SHP77 (cell line): ENCODE results near the gene OTOGL.
"Not testable (repeated sequence)": the region's sequence is repeated elsewhere in the genome, so short reads cannot be mapped to it uniquely, and the experiment has no call there.

Source experiments
- DNase-seq, 2 experiments: peaks; one replicate each; lab custom pipeline; 2025; lab: John Stamatoyannopoulos, UW

Gene OTOGL

GRCh38 chr12:80183939-80184338 lies 84.6 kb downstream of the OTOGL start:
- no peak for DNase-seq

DNA sequence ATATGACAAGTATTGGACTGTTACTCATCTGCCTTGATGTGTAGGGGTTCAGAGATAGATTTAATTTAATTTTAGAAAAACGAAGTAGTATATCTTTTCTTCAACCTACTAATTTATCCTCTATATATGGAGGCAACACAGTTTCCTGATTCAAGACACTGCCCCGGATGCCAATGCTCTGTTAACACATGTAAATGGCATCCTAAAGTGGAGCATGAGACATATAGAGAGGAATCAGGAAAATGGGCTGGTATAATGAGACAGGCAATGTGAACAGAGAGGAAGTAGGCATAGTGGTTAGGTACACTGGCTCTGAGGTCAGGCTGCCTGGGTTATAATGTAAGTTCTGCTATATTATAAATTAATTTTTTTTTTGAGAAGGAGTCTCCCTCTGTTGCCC lies 85.6 kb downstream of the OTOGL start:
- DNase-seq: no peak

GRCh38 chr12:80186727-80187217 lies 87.4 kb downstream of the OTOGL start:
- peak; percentile 83 to 89 for DNase-seq

DNA sequence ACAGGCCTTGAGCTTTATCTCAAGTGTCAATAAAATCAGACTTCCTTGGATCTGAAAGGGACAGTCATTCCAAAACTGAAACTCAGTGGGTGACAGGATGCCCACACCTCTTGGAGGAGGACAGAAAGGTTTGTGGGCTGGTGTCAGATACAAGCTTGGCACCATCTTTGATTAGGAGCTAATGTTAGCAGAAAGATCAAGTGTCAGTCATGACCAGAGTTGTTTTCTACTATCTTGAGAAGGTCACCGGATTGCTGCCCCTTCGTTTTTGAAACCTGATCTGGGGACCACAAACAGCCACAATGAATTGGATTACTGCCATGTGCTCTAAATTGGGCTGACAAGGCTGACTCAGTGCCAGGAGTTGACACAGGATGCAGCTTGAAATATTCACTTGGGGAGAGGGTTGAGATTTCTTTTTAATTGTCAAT lies 88.3 kb downstream of the OTOGL start:
- peak; percentile 63 to 76 for DNase-seq

- DNase-seq: no peak
Measured at GRCh38 chr12:80188576-80188975, 89.2 kb downstream of the OTOGL start.

DNA sequence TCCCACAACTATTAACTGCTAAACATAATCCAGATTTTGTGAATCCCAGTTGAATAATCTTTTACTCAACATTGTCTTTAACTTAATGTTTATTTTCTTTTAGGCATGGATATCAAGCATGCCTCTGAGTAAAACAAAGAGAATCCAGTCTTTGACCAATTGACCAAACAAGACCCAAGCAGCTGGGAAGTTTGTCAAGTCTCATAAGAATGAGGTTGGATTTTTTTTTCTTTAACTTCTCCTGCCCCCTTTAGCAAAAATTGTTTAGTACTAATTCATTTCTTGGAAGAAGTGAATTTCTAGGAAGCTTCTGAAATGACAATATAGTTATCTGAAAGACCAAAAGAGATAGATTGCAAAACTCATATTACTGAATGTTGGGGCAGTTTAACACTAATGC lies 89.9 kb downstream of the OTOGL start:
- no peak for DNase-seq

GRCh38 chr12:80190001-80190400 lies 90.7 kb downstream of the OTOGL start:
- DNase-seq: no peak

DNA sequence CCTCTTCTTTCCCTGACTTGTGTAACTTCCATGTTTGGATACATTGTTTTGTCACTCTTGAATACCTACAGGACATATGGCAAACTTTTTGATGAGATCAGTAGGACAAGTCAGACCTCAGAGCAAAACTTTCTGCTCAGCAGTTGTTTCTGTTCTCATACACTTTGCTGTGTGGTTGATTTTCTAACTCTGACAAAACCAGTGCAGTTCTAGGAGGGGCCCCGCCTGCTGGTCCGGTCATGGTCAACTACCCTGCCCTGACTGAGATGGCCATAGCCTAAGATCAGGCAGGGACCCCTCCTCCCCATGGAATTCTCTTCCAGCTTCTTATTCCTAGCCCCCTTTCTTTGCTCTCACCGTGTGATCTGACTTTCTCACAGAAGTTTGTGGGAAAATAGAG lies 92.8 kb downstream of the OTOGL start:
- DNase-seq: no peak

DNA sequence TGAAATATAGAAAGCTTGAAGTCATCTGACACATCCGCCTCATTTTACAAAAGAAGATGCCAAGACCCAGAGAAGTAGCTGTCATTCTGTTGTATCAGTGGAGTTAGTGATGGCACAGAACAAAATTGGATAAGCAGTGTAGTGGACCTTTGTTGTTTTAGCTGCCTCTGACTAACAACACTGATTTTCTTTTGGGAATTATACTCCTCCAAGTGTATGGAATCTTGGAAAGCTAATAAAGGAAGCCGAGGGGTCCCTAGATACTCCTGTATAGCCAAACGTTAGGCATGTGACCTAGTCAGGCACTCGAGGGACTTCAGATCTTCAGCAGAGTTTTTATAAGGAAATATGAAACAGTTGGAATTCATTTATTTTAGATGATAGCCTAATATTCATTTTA lies 94.5 kb downstream of the OTOGL start:
- no peak for DNase-seq

- DNase-seq: peak in 1 of 2 experiments; percentile 50
Measured at GRCh38 chr12:80195074-80195726, 95.9 kb downstream of the OTOGL start.

DNA sequence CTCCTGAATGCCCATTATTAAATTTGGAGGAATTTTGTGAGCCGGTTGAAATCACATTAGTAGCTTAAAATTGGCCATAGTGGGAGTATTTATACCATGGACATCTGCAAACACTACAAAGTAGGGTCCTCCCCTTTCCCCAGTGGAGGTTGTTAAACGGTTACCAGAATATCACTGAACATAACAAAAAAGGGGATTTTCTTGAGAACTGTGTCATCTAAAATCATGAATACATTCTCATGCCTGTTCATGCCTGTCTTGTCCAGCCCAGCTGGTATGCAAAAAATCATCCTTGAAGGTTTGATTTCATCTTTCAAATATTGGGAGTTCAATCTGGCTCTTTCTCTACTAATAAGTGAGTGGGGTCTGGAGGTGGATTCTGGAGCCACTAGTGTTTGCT lies 96.4 kb downstream of the OTOGL start:
- no peak for DNase-seq

DNA sequence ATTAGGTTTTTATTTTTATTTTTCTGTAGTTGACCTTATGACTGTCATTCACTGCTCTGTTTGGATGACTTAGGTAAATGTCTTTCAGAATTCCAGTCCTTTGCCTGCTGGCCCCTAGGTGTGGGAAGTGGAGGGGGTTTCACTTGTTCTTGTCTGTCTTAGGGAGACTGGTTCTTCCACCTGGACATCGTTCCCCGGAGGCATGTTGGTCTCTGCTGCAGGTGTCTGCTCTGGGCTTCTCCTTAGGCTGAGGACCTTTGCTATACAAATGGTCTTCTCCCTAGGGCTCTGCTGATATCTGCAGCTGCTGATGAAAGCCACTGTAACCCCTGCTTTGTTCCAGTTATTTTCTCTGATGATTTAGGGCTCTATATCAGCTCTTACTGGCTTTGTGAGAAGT lies 97.1 kb downstream of the OTOGL start:
- no peak for DNase-seq

DNA sequence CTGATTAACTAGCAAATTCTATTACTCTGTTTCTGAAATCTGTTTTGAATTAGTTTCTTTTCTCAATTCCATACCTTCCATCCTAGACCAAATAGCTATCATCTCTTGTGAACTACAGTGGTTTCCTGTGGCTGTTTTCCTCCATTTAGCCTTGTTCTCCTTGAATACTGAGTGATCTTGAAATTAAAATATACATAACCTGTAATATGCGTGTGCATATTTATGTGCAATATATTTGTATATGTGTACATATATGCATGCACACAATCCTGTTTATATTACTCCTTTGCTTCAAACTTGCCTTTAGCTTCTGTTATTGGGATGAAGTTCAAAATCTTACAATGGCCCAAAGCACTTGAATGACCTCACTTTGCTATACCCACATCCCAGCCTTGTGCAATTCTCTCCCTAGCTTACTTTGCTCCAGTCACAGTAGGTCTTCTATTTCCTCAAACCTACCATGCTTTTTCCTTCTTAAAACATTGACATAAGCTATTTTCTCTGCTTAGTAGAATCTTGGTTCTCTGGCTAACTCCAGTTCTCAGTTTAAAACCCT lies 99.5 kb downstream of the OTOGL start:
- DNase-seq: no peak

DNA sequence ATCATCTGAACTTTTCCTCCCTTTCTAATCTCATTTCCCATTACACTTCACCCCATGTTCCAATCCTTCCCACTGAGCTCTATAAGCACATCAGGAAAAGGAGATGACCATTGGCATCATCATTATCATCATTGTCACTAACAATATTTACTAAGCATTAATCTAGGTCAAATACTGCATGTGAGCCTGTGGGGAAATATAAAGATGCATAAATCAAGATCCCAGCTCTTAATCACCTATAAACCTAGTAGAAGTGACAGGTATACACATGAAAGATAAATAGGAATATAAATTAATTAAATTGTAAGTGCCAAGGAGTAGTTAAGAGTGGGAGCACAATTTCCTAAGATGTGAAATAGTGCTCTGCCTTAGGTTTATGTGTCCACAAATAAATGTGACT lies 100.6 kb downstream of the OTOGL start:
- no peak for DNase-seq

DNA sequence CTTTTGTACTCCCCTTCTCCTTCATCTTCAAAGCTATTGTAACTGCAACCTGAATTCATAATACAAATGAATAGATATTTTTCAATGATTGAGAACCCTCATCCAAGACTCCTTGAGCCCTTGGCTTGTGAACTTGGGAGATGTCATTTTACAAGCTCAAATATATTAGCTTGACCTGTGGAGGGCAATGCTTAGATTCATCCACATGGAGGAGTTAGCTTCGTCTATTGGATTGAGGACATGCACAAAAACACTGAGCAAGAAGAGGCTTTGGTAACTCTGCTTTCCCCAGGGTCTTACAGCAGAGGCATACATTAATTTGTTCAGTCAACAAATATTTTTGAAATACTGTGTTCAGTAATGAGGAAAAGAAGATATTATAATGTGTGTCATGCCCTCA lies 101.1 kb downstream of the OTOGL start:
- DNase-seq: no peak

GRCh38 chr12:80201908-80202307 lies 102.6 kb downstream of the OTOGL start:
- no peak for DNase-seq

GRCh38 chr12:80205960-80206359 lies 106.6 kb downstream of the OTOGL start:
- DNase-seq: no peak

DNA sequence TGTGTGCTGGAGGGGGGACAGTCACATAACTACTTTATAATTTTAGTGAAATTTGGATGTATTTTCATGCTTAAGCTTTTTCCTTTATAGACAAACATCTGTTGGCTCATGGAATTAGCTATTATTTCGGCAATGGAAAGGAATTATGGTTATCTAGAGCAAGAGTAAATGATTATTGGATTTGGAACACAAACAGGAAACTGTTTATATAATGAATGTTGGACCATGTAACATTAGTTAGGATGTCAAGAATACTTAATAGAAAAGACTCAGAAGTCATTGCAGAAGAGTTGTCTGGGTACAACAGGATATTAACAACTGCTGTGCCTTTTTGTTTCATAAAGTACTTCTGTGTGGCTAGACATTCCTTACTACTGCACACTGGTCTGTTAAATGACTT lies 108.7 kb downstream of the OTOGL start:
- no peak for DNase-seq

- DNase-seq: no peak
Measured at GRCh38 chr12:80211671-80212070, 112.3 kb downstream of the OTOGL start.

DNA sequence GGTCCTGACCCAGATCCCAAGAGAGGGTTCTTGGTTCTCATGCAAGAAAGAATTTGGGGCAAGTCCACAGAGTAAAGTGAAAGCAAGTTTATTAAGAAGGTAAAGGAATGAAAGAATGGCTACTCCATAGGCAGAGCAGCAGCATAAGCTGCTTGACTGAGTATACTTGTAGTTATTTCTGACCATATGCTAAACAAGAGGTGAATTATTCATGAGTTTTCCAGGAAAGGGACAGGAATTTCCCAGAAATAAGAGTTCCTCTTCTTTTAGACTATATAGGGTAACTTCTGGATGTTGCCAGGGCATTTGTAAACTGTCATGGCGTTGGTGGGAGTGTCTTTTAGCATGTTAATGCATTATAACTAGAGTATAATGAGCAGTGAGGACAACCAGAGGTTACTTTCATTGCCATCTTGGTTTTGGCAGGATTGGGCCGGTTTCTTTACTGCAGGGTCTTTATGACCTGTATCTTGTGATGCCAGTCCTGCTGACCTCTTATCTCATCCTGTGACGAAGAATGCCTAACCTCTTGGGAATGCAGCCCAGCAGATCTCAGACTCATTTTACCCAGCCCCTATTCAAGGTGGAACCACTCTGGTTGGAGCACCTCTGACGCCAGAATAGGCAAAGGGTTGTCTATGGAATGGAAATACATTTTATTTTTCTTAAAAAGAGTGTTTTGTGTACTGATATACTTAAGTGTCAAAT lies 113.8 kb downstream of the OTOGL start:
- no peak for DNase-seq

DNA sequence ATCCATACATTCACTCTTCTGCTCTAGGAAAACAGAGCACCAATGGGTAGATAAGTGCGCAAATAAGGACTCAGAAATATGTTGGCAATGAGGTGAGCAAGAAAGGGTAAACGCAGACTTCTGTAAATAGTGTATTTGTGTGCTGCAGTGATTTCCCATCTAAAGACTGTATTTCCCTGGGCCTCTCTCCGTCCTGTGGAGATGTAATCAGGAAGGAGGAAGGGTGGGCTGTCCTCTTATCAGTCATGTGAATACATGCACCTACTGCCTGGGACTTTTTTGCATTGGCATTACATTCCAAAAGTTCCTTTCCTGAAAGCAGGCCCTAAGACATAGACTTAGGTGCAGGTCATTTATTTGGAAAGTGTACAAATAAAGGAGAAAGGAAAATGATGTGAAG lies 114.5 kb downstream of the OTOGL start:
- no peak for DNase-seq

GRCh38 chr12:80217011-80217535 lies 117.7 kb downstream of the OTOGL start:
- DNase-seq: no peak

DNA sequence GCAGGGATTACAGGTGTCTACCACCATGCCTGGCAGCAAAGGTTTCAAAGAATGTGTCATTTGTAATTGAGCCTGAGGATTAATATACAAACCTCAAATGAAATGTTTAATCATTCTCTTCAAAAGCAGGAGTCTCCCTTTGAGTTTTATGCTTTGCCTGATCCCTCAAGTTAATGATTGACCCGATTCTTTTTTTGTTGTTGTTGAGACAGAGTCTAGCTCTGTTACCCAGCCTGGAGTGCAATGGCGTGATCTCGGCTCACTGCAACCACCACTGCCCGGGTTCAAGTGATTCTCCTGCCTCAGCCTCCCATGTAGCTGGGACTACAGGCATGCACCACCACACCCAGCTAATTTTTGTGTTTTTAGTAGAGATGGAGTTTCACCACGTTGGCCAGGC lies 119.6 kb downstream of the OTOGL start:
- not testable (repeated sequence) for DNase-seq
